ACC112 (cell line): ENCODE data around the gene NKX6-2.
"Not testable (repeated sequence)": the region's sequence is repeated elsewhere in the genome, so short reads cannot be mapped to it uniquely, and the experiment has no call there.

Source experiments
- H2AFZ ChIP-seq: fragments of 200-600 bp; sonication (generic); one replicate; pipeline ENCODE4 v1.6.0; 2017; ENCODE audit warnings: antibody characterized with exemption, low read length; ENCODE audit not compliant: unreplicated experiment
- H3K27ac ChIP-seq: fragments of 200-600 bp; sonication (generic); 2 replicates; pipeline ENCODE4 v1.5.1; 2014; ENCODE audit warnings: low read depth, mild to moderate bottlenecking, antibody characterized with exemption, low read length, moderate library complexity
- H3K27me3 ChIP-seq: fragments of 200-600 bp; sonication (generic); 2 replicates; pipeline ENCODE4 v1.6.1; 2014; ENCODE audit warnings: mild to moderate bottlenecking, antibody characterized with exemption, low read length, moderate library complexity, mixed read lengths; ENCODE audit not compliant: insufficient read depth
- H3K36me3 ChIP-seq: fragments of 200-600 bp; sonication (generic); 2 replicates; pipeline ENCODE4 v1.6.1; 2016; ENCODE audit warnings: mild to moderate bottlenecking, antibody characterized with exemption, low read length, moderate library complexity, mixed read lengths; ENCODE audit not compliant: insufficient read depth
- H3K4me1 ChIP-seq: fragments of 200-600 bp; sonication (generic); one replicate; pipeline ENCODE4 v1.6.1; 2016; ENCODE audit warnings: low read length, mixed read lengths; ENCODE audit not compliant: insufficient read depth, unreplicated experiment, control insufficient read depth
- H3K4me3 ChIP-seq: fragments of 200-600 bp; sonication (generic); 2 replicates; pipeline ENCODE4 v1.5.1; 2014; ENCODE audit warnings: mild to moderate bottlenecking, low read depth, low read length
- H3K79me2 ChIP-seq: fragments of 200-600 bp; sonication (generic); one replicate; pipeline ENCODE4 v1.6.0; 2016; ENCODE audit warnings: low read length; ENCODE audit not compliant: control insufficient read depth, unreplicated experiment, insufficient read depth

The NKX6-2 gene

DNA sequence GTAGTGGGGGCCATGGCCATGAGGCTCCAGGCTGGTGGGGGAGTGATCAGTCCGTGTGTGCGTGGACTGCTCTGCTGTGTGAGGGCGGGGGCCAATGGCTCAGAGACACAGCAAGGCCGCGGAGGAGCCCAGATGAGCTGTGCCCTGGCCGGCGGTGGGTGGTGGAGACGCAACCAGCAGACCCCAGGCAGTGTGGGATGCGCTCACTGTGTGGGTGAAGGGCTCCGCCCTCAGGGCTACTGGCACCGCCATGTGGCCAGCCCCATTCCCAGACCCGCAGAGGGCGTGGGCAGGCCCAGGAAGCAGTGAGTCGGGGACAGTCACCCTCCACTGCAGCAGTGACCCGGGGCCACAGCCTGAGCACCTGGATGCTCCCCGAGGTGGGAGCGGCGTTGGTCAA, 9.1 kb downstream of the NKX6-2 start:
- H2AFZ ChIP-seq: no peak overlapping the region
- H3K36me3 ChIP-seq: no peaks in the 10 kb centered on the region
- no peaks in the 10 kb centered on the region for H3K4me1 ChIP-seq
- H3K27me3 ChIP-seq: no peaks in the 10 kb centered on the region
- H3K79me2 ChIP-seq: no peaks in the 10 kb centered on the region
- no peak overlapping the region for H3K27ac ChIP-seq
- H3K4me3 ChIP-seq: no peak overlapping the region

DNA sequence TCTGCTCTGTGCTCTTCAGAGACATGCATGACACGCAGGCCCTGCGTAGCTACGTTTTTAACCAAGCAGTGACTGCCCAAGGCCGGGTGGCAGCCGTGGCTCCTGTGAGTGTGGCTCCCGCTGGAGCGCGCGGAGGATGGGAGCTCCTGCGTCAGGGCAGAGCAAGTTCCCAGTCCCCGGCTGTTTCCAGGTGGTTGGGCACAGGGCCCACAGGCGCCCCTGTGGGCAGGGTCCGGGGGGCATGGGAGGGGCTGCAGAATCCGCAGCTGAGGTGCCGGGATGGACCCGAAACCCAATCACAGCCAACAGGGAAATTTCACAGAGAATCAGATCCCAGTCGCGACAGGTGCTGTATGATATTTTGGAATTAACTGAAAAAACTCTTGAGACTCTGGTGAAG, 9.8 kb downstream of the NKX6-2 start:
- H3K4me3 ChIP-seq: no peak overlapping the region
- H3K27ac ChIP-seq: no peak overlapping the region
- H3K36me3 ChIP-seq: no peaks in the 10 kb centered on the region
- no peak overlapping the region for H2AFZ ChIP-seq
- no peaks in the 10 kb centered on the region for H3K79me2 ChIP-seq
- no peaks in the 10 kb centered on the region for H3K4me1 ChIP-seq
- H3K27me3 ChIP-seq: no peaks in the 10 kb centered on the region

DNA sequence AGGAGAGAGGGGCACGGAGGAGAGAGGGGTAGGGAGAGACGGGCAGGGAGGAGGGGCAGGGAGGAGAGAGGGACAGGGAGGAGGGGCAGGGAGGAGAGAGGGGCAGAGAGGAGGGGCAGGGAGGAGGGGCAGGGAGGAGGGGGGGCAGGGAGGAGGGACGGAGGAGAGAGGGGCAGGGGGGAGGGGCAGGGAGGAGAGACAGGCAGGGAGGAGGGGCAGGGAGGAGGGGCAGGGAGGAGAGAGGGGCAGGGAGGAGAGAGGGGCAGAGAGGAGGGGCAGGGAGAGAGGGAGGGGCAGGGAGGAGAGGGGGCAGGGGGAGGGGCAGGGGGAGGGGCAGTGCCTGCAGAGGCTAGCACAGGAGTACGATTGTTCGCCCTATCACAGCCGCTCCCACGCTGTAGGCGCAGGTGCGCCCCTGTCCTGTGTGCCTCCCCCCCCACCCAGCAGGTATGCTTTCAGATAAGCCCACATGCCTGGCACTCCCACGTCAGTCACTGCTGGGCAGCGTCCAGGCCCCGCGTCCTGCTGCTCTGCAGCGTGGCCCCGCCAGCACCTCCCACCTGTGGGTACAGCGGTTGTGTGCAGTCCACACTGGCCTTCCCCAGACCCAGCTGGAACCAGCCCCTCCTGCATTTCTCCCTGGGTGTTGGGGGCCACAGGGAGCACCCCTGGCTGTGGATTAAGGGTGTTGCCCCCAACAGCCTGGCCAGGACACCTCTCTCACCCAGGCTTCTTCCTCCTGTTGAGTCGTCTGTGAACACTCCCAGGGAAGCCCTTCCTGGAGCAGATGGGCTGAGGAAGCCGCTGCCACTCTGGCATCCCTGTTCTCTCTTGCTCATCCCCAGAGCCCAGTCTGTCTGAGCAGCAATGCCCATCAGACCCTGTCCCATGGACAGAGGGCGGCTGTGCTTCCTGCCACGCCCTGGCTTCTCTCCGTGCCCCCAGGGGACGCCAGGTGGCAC, 10.8 kb downstream of the NKX6-2 start:
- Histone ChIP-seq H3K79me2 (no peaks in the 10 kb centered on the region), H2AFZ (no peak overlapping the region), H3K4me3 (no peak overlapping the region), H3K27me3 (no peaks in the 10 kb centered on the region), H3K4me1 (no peaks in the 10 kb centered on the region), H3K36me3 (no peaks in the 10 kb centered on the region), H3K27ac (no peak overlapping the region)

DNA sequence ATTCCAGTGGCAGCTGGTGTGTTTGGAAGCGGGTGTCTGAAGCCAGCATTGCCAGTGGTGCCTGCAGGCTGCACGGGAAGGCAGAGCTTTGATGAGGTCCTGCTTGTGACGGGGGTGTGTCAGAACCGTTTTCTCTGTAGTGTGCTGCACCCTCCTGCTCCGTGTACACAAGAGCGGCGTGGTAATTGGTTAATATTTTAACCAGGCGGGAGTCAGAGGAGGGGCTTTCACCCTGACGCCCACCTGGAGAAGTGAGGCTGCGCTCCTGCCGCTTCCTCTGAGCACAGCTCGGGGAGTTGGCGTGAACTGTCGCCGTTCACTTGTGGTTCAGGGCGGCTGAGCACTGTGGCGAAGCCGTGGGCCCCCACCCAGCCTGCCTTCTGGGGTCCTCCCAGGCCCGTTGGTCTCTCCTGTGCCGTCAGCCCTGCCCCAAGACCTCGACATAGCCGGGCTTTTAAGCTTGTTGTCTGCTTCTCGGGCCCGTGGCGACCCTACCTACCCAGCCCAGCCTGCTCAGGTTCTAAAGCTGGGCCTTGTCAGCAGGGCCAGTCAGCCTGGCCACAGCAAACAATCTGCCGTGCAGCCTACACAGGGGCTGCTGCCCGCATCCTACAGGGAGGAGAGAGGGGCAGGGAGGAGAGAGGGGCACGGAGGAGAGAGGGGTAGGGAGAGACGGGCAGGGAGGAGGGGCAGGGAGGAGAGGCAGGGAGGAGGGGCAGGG, 11.6 kb downstream of the NKX6-2 start:
- no peaks in the 10 kb centered on the region for H3K4me1 ChIP-seq
- H2AFZ ChIP-seq: no peak overlapping the region
- H3K79me2 ChIP-seq: no peaks in the 10 kb centered on the region
- H3K27me3 ChIP-seq: no peaks in the 10 kb centered on the region
- no peaks in the 10 kb centered on the region for H3K36me3 ChIP-seq
- no peak overlapping the region for H3K27ac ChIP-seq
- no peak overlapping the region for H3K4me3 ChIP-seq

DNA sequence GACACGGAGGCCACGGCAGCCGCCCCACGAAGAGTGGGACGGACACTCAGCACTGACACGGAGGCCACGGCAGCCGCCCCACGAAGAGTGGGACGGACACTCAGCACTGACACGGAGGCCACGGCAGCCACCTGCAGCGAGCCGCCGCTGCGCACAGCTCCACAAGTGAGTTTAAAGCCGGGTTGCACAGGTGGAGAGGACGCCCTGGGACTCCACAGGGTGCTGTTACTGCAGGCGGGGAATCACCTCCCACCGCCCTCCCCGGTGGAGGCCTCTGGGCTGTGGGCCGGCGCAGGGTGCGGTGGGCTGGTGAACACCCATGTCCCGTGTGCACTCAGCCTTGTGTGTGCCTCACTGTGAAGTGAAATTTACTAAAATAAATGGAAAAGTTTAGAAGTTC, 13.1 kb downstream of the NKX6-2 start:
- H3K27me3 ChIP-seq, H2AFZ ChIP-seq, H3K79me2 ChIP-seq, H3K4me3 ChIP-seq, H3K27ac ChIP-seq, H3K4me1 ChIP-seq, H3K36me3 ChIP-seq: not testable (repeated sequence)

DNA sequence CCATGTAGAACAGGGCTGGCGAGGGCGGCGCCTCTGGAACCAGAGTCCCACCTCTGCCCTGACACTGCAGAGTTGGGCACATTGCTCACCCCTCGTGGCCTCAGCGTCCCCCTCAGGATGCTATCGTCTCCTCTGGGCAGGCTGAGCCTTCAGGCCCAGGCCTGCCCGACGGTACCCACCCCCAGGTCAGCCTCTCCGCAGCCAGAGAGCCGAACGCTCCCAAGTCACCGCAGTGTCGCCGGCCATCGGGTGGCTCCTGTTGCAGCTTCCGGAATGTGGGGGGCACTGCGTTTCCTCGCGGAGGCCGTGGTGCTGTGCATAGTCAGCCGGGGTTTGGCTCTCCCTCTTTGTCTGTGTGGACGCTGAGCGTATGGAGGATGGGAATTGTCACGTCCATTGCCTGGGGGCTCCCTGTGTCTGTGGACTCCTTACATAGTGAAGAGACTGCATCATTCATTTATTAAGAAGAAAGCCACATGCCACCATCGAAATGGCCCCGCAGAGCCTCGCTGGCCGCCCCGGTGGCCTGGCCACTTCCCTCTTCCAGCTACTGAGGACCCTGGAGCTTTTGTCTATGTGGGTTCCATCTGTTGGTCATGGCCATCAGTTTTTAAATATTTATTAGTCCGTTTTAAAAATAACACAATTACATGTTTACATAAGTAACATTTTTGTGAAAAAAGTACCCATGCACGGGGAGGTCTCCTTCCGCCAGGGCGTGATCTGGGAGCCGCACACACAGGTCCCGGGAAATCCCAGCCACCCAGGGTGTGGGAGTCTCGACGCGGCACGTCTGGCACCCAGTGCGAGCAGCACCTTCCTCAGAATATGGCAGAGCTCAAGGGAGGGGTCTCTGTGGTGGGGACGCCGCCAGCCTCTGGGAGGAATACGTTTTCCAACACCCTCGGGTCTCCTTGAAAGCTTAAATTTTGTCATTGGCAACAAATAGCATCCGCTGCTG, 15.6 kb downstream of the NKX6-2 start:
- H3K4me3 ChIP-seq: no peak overlapping the region
- no peak overlapping the region for H3K27ac ChIP-seq
- no peak overlapping the region for H2AFZ ChIP-seq
- H3K4me1 ChIP-seq: no peaks in the 10 kb centered on the region
- H3K36me3 ChIP-seq: no peaks in the 10 kb centered on the region; the same call in 1 of the 2 replicates
- H3K27me3 ChIP-seq: no peaks in the 10 kb centered on the region
- H3K79me2 ChIP-seq: no peaks in the 10 kb centered on the region

DNA sequence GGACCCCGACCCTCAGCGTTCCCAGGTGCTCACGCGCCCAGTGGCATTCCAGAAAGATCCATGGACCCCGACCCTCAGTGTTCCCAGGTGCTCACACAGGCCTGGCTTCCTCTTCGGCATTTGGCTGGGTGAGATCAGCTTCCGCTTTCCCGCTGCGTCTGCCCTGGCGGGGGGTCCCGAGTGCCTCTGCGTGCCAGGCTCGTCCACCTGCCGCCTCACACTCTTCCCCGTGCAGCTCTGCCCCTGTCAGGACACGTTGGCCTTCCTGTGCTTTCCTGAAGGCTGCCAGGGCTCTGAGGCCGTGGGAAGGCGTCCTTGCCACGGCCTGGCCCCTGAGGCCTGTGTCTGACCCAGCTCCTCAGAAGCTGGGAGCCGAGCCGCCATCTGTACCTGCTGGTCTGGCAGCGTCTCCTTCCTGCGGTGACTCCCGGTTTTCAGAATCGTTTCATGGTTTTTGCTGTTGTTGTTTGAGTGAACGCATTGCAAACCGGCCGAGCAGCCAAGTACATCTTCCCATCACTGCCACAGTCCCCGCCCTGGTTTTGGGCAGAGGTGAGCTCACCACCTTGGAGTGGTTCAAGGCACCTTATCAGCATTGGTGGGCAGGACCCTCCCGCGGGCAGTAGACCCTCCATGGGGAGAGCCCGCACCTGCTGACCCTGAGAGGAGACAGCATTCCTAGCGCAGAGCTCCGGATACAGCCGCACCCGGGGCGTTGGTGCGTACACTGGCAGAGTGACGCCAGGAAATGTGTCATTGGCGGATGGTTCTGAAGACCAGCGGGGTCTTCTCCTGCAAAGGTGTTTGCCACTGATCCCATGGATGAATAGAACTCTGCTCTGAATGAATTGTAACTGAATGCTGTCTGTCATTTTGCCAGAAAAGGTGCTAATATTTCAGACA, 17.4 kb downstream of the NKX6-2 start:
- no peaks in the 10 kb centered on the region for H3K4me1 ChIP-seq

DNA sequence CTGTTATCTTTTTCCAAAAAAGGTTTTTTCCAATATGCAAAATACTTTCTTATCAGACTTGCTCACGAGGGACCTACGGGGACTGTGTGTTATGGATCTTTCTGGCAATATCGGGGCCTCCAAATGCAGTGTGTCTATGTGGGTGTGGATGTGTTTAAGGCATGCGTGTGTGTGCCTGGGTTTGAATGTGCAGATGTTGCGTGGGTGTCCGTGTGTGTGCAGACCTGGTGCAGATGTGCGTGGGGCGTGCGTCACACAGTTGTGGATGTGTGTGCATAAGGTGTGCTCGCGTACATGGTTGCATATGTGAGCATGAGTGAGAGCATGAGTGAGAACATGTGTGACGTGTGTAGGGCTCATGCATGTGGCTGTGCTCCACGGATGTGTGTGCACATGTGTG, 19.7 kb downstream of the NKX6-2 start:
- Histone ChIP-seq H3K27me3 (no peaks in the 10 kb centered on the region), H2AFZ (no peak overlapping the region), H3K36me3 (no peaks in the 10 kb centered on the region; the same call in 1 of the 2 replicates), H3K27ac (no peak overlapping the region), H3K4me1 (no peaks in the 10 kb centered on the region), H3K79me2 (no peaks in the 10 kb centered on the region), H3K4me3 (no peak overlapping the region)

More for the DNA sequence above, 17.4 kb downstream of the NKX6-2 start:
- Histone ChIP-seq H3K36me3 (no peaks in the 10 kb centered on the region; the same call in 1 of the 2 replicates), H3K79me2 (no peaks in the 10 kb centered on the region), H3K27ac (no peak overlapping the region), H3K4me3 (no peak overlapping the region), H3K27me3 (no peaks in the 10 kb centered on the region), H2AFZ (no peak overlapping the region)

DNA sequence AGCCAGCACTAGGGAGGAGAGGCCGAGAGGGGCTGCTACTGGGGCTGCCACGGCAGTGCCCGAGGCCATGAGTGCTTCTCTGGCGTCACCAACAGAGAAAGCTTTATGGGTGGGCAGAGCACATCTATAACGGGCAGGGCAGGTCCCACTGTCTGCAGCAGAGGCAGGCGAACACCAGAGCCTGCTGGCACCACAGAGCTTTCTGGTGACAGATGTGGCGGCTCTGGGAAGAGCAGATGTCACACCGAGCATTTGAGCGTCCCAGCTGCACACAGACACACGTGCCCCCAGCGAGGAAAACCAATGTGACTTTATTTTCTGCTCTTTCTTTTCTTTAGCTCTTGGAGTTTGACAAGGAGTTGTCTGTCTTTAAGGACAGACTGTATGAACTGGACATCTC, 20.5 kb downstream of the NKX6-2 start:
- no peaks in the 10 kb centered on the region; the same call in 1 of the 2 replicates for H3K36me3 ChIP-seq
- no peak overlapping the region for H2AFZ ChIP-seq
- H3K79me2 ChIP-seq: no peaks in the 10 kb centered on the region
- no peaks in the 10 kb centered on the region for H3K4me1 ChIP-seq
- H3K4me3 ChIP-seq: no peak overlapping the region
- no peaks in the 10 kb centered on the region for H3K27me3 ChIP-seq
- no peak overlapping the region for H3K27ac ChIP-seq
